Peyer's patch (tissue), 4 donors: ENCODE measurements around the gene AGAP1. TPM values are rescaled to one million over a fixed set of nuclear protein-coding genes. Genes with fewer than 3 reads are reported as not detected.

Experiments used
- DNase-seq, 3 donors: peaks; one replicate each; pipeline ENCODE4 v3.0.0-alpha.2; 2017 to 2019
- H3K27ac ChIP-seq, 4 donors: fragments of 200-600 bp; sonication (generic); one replicate each; pipeline ENCODE4 v1.5.1; 2016 to 2019
- H3K27me3 ChIP-seq, 2 donors: fragments of 200-600 bp; sonication (generic); one replicate each; pipeline ENCODE4 v1.5.1; 2019
- H3K36me3 ChIP-seq, 3 donors: fragments of 200-600 bp; sonication (generic); one replicate each; pipeline ENCODE4 v1.5.1; 2016 to 2019
- H3K4me1 ChIP-seq, 4 donors: fragments of 200-600 bp; sonication (generic); one replicate each; pipeline ENCODE4 v1.5.1; 2016 to 2019
- H3K4me3 ChIP-seq, 4 donors: fragments of 200-600 bp; sonication (generic); 1 replicate in 3 of 4; 2 replicates in 1 of 4; pipeline ENCODE4 v1.5.1; 2016 to 2019; ENCODE audit warnings: mild to moderate bottlenecking in 1 of 4
- H3K9me3 ChIP-seq, 4 donors: fragments of 200-600 bp; sonication (generic); one replicate each; pipeline ENCODE4 v1.5.1; 2016 to 2019; ENCODE audit warnings: mild to moderate bottlenecking in 1 of 4
- POLR2A ChIP-seq, 2 donors: fragments of 450-650 bp; IDR thresholded peaks; one replicate each; pipeline ENCODE4 v1.5.1; 2017; ENCODE audit warnings: antibody characterized with exemption in 2 of 2, mild to moderate bottlenecking in 2 of 2, moderate library complexity in 2 of 2
- total RNA-seq, 4 donors: library from RNA; depleted of rRNA; stranded (reverse); fragments of >200 nt; gene quantifications; one replicate each; pipeline ENCODE4 v1.1.0, GENCODE V29; 2016
- TF ChIP-seq, protein P1 (sequence below), 6 experiments: fragments of 450-650 bp in 4 of 6; fragments of 200-600 bp in 2 of 6; sonication (generic) in 1 of 6; IDR thresholded peaks; one replicate each; pipeline ENCODE4 v1.5.1; 2017 to 2019; ENCODE audit warnings: antibody characterized with exemption in 6 of 6, mild to moderate bottlenecking in 3 of 6, moderate library complexity in 1 of 6

Gene AGAP1
- total RNA-seq, 4 donors from 2014 or later: 55.7 to 79.1 (median 66.9) TPM

DNA sequence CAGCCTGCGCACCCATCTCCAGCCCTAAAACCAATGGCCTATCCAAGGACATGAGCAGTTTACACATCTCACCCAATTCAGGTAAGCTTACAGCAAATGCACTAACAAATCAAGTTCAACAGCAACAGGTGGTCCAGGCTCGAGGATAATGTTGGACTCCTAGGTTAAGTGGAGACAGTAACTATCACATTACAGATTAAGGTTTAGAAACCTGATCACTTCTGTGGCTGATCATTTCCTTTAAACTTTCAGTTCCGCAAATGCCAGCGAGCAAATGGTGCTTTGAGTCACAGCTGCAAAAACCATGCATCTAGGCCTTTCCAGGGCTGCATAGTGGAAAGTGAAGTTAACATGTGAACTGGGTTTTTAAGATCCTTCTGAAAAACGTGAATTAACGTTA lies 415.0 kb downstream of the AGAP1 start:
- Histone ChIP-seq H3K9me3 (no peaks in the 10 kb centered on the region), H3K27me3 (no peaks in the 10 kb centered on the region), H3K4me1 (no peaks in the 10 kb centered on the region), H3K27ac (no peak overlapping the region), H3K36me3 (peaks cover 0 to 10% (median 0%) of the 10 kb centered on the region in 3 donors), H3K4me3 (no peak overlapping the region)
- TF ChIP-seq POLR2A (IDR thresholded peaks at IDR 0.05): no peak
- DNase-seq: no peak

GRCh38 chr2:235909358-235909757 lies 415.5 kb downstream of the AGAP1 start:
- TF ChIP-seq POLR2A (IDR thresholded peaks at IDR 0.05): no peak
- TF ChIP-seq, protein P1, sequence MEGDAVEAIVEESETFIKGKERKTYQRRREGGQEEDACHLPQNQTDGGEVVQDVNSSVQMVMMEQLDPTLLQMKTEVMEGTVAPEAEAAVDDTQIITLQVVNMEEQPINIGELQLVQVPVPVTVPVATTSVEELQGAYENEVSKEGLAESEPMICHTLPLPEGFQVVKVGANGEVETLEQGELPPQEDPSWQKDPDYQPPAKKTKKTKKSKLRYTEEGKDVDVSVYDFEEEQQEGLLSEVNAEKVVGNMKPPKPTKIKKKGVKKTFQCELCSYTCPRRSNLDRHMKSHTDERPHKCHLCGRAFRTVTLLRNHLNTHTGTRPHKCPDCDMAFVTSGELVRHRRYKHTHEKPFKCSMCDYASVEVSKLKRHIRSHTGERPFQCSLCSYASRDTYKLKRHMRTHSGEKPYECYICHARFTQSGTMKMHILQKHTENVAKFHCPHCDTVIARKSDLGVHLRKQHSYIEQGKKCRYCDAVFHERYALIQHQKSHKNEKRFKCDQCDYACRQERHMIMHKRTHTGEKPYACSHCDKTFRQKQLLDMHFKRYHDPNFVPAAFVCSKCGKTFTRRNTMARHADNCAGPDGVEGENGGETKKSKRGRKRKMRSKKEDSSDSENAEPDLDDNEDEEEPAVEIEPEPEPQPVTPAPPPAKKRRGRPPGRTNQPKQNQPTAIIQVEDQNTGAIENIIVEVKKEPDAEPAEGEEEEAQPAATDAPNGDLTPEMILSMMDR (IDR thresholded peaks at IDR 0.05): no peak
- H3K9me3 ChIP-seq: no peaks in the 10 kb centered on the region

GRCh38 chr2:235910067-235910466 lies 416.2 kb downstream of the AGAP1 start:
- Histone ChIP-seq H3K9me3 (no peaks in the 10 kb centered on the region), H3K4me1 (no peaks in the 10 kb centered on the region), H3K27me3 (no peaks in the 10 kb centered on the region), H3K27ac (no peak overlapping the region), H3K36me3 (peaks cover 0 to 18% (median 0%) of the 10 kb centered on the region in 3 donors), H3K4me3 (no peak overlapping the region)
- no peak for DNase-seq
- TF ChIP-seq, protein P1 (IDR thresholded peaks at IDR 0.05): no peak
- TF ChIP-seq POLR2A (IDR thresholded peaks at IDR 0.05): no peak

More at GRCh38 chr2:235909358-235909757, 415.5 kb downstream of the AGAP1 start:
- peaks cover 0 to 11% (median 0%) of the 10 kb centered on the region in 3 donors for H3K36me3 ChIP-seq
- DNase-seq: no peak
- no peaks in the 10 kb centered on the region for H3K27me3 ChIP-seq
- H3K27ac ChIP-seq: no peak overlapping the region
- H3K4me1 ChIP-seq: no peaks in the 10 kb centered on the region
- H3K4me3 ChIP-seq: no peak overlapping the region

GRCh38 chr2:235911125-235911524 lies 417.3 kb downstream of the AGAP1 start:
- H3K4me1 ChIP-seq: no peaks in the 10 kb centered on the region
- peaks cover 0 to 24% (median 0%) of the 10 kb centered on the region in 3 donors for H3K36me3 ChIP-seq
- DNase-seq: no peak
- H3K27ac ChIP-seq: no peak overlapping the region
- H3K27me3 ChIP-seq: no peaks in the 10 kb centered on the region
- TF ChIP-seq, protein P1 (IDR thresholded peaks at IDR 0.05): no peak
- TF ChIP-seq POLR2A (IDR thresholded peaks at IDR 0.05): no peak
- H3K4me3 ChIP-seq: no peak overlapping the region
- H3K9me3 ChIP-seq: no peaks in the 10 kb centered on the region

GRCh38 chr2:235911633-235912233 lies 417.9 kb downstream of the AGAP1 start:
- Histone ChIP-seq H3K4me1 (no peaks in the 10 kb centered on the region), H3K27ac (no peak overlapping the region), H3K36me3 (peaks cover 0 to 28% (median 0%) of the 10 kb centered on the region in 3 donors), H3K4me3 (no peak overlapping the region), H3K9me3 (peaks cover 0 to 2% (median 0%) of the 10 kb centered on the region in 4 donors), H3K27me3 (no peaks in the 10 kb centered on the region)
- no peak for DNase-seq
- TF ChIP-seq, protein P1 (IDR thresholded peaks at IDR 0.05): no peak
- no peak for TF ChIP-seq POLR2A (IDR thresholded peaks at IDR 0.05)

- H3K27me3 ChIP-seq: no peaks in the 10 kb centered on the region
- no peak overlapping the region for H3K4me3 ChIP-seq
- no peaks in the 10 kb centered on the region for H3K4me1 ChIP-seq
- H3K36me3 ChIP-seq: peaks cover 0 to 19% (median 0%) of the 10 kb centered on the region in 3 donors
- no peak overlapping the region for H3K27ac ChIP-seq
- DNase-seq: no peak
- TF ChIP-seq, protein P1 (IDR thresholded peaks at IDR 0.05): no peak
- no peak for TF ChIP-seq POLR2A (IDR thresholded peaks at IDR 0.05)
- H3K9me3 ChIP-seq: peaks cover 0 to 4% (median 0%) of the 10 kb centered on the region in 4 donors
Measured at GRCh38 chr2:235914756-235915155, 420.9 kb downstream of the AGAP1 start.
